Esophagus squamous epithelium (tissue), 5 donors: ENCODE measurements around the gene NTMT1. TPM values are rescaled to one million over a fixed set of nuclear protein-coding genes. Genes with fewer than 3 reads are reported as not detected.
A peak's percentile ranks its signal among the peaks of the same experiment; 100 is the strongest.

ENCODE experiments used
- DNase-seq: peaks from one replicate; lab custom pipeline; 2025; lab: John Stamatoyannopoulos, UW
- H3K27ac ChIP-seq, 4 donors: fragments of 200-600 bp; sonication (generic); one replicate each; pipeline ENCODE4 v1.5.1; 2016 to 2019; ENCODE audit warnings: mild to moderate bottlenecking in 1 of 4
- H3K27me3 ChIP-seq, 4 donors: fragments of 200-600 bp; sonication (generic); 1 replicate in 3 of 4; 2 replicates in 1 of 4; pipeline versions ENCODE4 v1.5.1 to v1.6.0; 2017 to 2021; ENCODE audit warnings: antibody characterized with exemption in 1 of 4
- H3K36me3 ChIP-seq, 3 donors: fragments of 200-600 bp; sonication (generic); one replicate each; pipeline ENCODE4 v1.5.1; 2016 to 2019
- H3K4me1 ChIP-seq, 3 donors: fragments of 200-600 bp; sonication (generic); one replicate each; pipeline ENCODE4 v1.5.1; 2017 to 2019
- H3K4me3 ChIP-seq, 4 donors: fragments of 200-600 bp; sonication (generic); 1 replicate in 3 of 4; 2 replicates in 1 of 4; pipeline ENCODE4 v1.5.1; 2016 to 2019; ENCODE audit warnings: mild to moderate bottlenecking in 2 of 4, moderate library complexity in 1 of 4
- H3K9me3 ChIP-seq, 3 donors: fragments of 200-600 bp; sonication (generic); one replicate each; pipeline ENCODE4 v1.5.1; 2016 to 2019
- POLR2A ChIP-seq, 4 donors: fragments of 450-650 bp; IDR thresholded peaks; one replicate each; pipeline ENCODE4 v1.6.1; 2017; ENCODE audit warnings: antibody characterized with exemption in 4 of 4, mild to moderate bottlenecking in 4 of 4, moderate library complexity in 3 of 4
- WGBS, 2 donors: methylation state at CpG; one replicate each; pipeline ENCODE4 v1.1.5; 2018; 5-methylcytosine and 5-hydroxymethylcytosine counted together
- intact Hi-C: fragments of 100-400 bp; cut with DNase I; formaldehyde crosslinking; loops from one replicate; pipeline ENCODE4 v1.15.0; 2022
- total RNA-seq, 4 donors: library from RNA; depleted of rRNA; stranded (reverse); fragments of >200 nt; gene quantifications; one replicate each; pipeline ENCODE4 v1.1.0, GENCODE V29; 2016
- TF ChIP-seq, protein P1 (sequence below), 6 experiments: fragments of 450-650 bp in 4 of 6; fragments of 200-600 bp in 2 of 6; sonication (generic) in 2 of 6; IDR thresholded peaks; one replicate each; pipeline ENCODE4 v1.5.1; 2016 to 2019; ENCODE audit warnings: antibody characterized with exemption in 6 of 6, mild to moderate bottlenecking in 4 of 6, moderate library complexity in 4 of 6
- donor health status: DM: yes; HTN: yes; CAD: no.

Gene NTMT1
- total RNA-seq, 4 donors from 2014 or later, result 14.0 to 17.6 (median 16.0) TPM

DNA sequence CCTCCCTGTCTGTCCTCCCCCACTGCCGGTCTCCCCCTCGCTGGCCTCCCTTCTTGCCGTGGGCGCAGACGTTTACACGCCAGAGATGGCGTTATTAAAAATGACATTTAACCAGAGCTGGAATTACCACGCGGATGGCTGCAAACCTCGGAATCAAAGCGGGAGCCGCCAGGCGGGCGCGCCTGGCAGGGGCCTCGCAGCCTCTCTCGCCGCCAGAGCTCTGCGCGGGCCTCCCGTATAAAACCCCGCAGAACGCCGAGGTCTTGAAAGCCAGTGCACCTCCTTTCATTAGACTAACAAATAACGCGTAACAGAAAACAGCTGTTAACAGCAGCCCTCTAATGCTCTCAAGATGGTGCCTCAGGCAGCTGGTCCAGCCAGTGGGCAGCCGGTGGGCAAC, 49.7 kb downstream of the NTMT1 start:
- WGBS, 2 donors, result 54 to 87% methylated on average over 13 to 14 of the region's 27 CpGs
- intact Hi-C loops, result no loop called here
- no peak for DNase-seq
- Histone ChIP-seq H3K27me3 (peaks cover 0 to 58% (median 0%) of the 10 kb centered on the region in 4 donors), H3K4me3 (peak overlapping the region in 1 of 4 donors; percentile 8), H3K4me1 (peaks cover 0 to 43% (median 0%) of the 10 kb centered on the region in 3 donors), H3K27ac (peak overlapping the region in 2 of 4 donors; percentile 14 to 33), H3K9me3 (no peaks in the 10 kb centered on the region), H3K36me3 (no peaks in the 10 kb centered on the region)
- TF ChIP-seq POLR2A (IDR thresholded peaks at IDR 0.05), result no peak
- TF ChIP-seq, protein P1, sequence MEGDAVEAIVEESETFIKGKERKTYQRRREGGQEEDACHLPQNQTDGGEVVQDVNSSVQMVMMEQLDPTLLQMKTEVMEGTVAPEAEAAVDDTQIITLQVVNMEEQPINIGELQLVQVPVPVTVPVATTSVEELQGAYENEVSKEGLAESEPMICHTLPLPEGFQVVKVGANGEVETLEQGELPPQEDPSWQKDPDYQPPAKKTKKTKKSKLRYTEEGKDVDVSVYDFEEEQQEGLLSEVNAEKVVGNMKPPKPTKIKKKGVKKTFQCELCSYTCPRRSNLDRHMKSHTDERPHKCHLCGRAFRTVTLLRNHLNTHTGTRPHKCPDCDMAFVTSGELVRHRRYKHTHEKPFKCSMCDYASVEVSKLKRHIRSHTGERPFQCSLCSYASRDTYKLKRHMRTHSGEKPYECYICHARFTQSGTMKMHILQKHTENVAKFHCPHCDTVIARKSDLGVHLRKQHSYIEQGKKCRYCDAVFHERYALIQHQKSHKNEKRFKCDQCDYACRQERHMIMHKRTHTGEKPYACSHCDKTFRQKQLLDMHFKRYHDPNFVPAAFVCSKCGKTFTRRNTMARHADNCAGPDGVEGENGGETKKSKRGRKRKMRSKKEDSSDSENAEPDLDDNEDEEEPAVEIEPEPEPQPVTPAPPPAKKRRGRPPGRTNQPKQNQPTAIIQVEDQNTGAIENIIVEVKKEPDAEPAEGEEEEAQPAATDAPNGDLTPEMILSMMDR (IDR thresholded peaks at IDR 0.05), result no peak

DNA sequence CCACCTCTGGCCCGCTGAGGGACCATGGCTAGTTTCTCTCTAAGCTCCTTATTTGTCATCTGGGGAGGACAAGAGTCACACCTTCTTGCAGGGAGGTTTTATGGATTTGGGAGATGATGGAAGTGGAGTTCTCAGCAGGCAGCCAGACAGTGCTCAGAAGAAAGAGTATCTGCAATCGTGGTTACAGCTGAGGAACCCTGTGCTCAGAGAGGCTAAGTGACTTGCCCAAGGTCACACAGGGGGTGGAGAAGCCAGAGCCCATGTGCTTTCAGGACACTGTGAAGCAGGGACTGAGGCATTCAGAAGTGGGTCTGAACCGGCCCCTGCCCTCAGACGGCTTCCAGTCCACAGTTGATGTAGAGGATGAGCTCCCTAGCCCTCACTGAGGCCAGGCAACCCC, 50.3 kb downstream of the NTMT1 start:
- intact Hi-C loops, result no loop called here
- Histone ChIP-seq H3K36me3 (no peaks in the 10 kb centered on the region), H3K4me1 (peaks cover 0 to 40% (median 0%) of the 10 kb centered on the region in 3 donors), H3K9me3 (no peaks in the 10 kb centered on the region), H3K27ac (peak overlapping the region in 1 of 4 donors; percentile 33), H3K27me3 (peaks cover 0 to 56% (median 0%) of the 10 kb centered on the region in 4 donors), H3K4me3 (no peak overlapping the region)
- TF ChIP-seq POLR2A (IDR thresholded peaks at IDR 0.05), result no peak
- TF ChIP-seq, protein P1 (IDR thresholded peaks at IDR 0.05), result no peak
- DNase-seq, result no peak
- 86 to 100% methylated on average over 1 to 3 of the region's 4 CpGs for WGBS, 2 donors

DNA sequence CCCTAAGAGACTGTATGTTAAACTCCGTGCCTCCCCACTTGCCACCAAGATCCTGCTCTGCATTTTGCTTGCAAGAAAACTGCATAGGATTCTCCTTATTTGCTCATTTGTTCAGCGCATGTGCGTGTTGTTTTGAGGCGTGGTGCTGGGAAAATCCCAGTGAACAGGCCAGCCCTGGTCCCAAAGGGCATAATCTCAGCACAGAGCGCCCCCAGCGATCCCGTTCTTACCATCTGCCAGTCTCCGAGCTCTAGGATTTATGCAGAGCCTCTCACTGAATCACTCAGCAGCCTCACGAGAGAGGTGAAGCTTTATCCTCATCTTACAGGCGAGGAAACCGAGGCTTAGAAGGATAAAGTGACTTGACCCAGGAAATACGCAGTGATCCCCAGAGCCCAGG, 51.0 kb downstream of the NTMT1 start:
- H3K9me3 ChIP-seq, result no peaks in the 10 kb centered on the region
- peak overlapping the region in 3 of 4 donors; percentile 32 to 46 (median 42) for H3K27ac ChIP-seq
- no peak overlapping the region for H3K4me3 ChIP-seq
- intact Hi-C loops, result no loop called here
- peaks cover 0 to 60% (median 0%) of the 10 kb centered on the region in 4 donors for H3K27me3 ChIP-seq
- DNase-seq, result no peak
- TF ChIP-seq POLR2A (IDR thresholded peaks at IDR 0.05), result no peak
- TF ChIP-seq, protein P1 (IDR thresholded peaks at IDR 0.05), result no peak
- 75 to 80% methylated on average over 1 to 9 of the region's 12 CpGs for WGBS, 2 donors
- peaks cover 0 to 35% (median 0%) of the 10 kb centered on the region in 3 donors for H3K4me1 ChIP-seq
- H3K36me3 ChIP-seq, result no peaks in the 10 kb centered on the region

DNA sequence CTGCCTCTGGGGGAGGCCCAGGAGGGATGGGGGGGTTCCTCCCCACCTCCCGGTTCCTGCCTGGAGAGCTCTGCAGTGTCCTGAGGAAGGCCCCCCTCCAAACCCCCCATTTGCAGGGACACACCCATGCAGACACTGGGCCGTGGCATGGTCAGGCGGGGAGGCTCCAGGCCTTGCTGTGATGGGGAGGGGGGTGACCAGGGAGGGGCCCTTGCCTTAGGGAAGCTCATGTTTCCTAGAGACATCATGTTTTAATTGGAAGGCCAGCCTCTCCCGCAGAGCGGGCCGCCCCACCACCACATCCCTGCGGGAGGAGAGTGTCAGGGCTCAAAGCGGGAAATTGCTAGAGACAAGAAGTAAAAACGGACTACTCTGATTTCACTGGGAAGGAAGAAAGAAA, 51.5 kb downstream of the NTMT1 start:
- H3K9me3 ChIP-seq, result no peaks in the 10 kb centered on the region
- no peak for TF ChIP-seq POLR2A (IDR thresholded peaks at IDR 0.05)
- TF ChIP-seq, protein P1 (IDR thresholded peaks at IDR 0.05), result no peak
- no peak for DNase-seq
- no peaks in the 10 kb centered on the region for H3K36me3 ChIP-seq
- intact Hi-C loops, result no loop called here
- H3K4me3 ChIP-seq, result no peak overlapping the region
- peaks cover 0 to 60% (median 0%) of the 10 kb centered on the region in 4 donors for H3K27me3 ChIP-seq
- H3K27ac ChIP-seq, result peak overlapping the region in 3 of 4 donors; percentile 32 to 46 (median 42)
- WGBS, 2 donors, result 81 to 89% methylated on average over 3 to 6 of the region's 9 CpGs
- H3K4me1 ChIP-seq, result peaks cover 0 to 38% (median 0%) of the 10 kb centered on the region in 3 donors

DNA sequence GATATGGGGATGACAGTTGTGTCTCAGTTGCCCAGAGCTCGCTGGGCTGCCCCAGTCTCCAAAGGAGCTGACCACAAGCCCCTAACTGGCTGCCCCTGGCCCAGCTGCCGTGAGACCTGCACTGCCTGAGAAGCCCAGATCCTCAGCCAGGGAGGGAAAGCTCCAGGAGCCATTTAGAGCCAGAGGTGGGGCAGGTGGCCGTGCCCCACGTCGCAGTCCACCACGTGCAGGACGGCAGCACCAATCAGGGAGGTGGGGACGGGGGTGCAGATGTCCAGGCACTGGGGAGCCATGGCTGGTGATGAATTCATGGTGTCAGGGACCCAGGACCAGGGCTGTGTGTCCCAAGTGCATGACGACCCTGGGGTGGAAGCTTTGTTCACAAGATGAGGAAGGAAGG, 52.9 kb downstream of the NTMT1 start:
- 76% methylated on average over 3 of the region's 9 CpGs; no CpG with 5 or more reads in 1 of the 2 donors for WGBS, 2 donors
- no peak overlapping the region for H3K4me3 ChIP-seq
- no peak for DNase-seq
- no peak for TF ChIP-seq POLR2A (IDR thresholded peaks at IDR 0.05)
- TF ChIP-seq, protein P1 (IDR thresholded peaks at IDR 0.05), result no peak
- intact Hi-C loops, result no loop called here
- H3K36me3 ChIP-seq, result no peaks in the 10 kb centered on the region
- H3K27ac ChIP-seq, result no peak overlapping the region
- H3K4me1 ChIP-seq, result peaks cover 0 to 44% (median 0%) of the 10 kb centered on the region in 3 donors
- H3K27me3 ChIP-seq, result peaks cover 0 to 55% (median 0%) of the 10 kb centered on the region in 4 donors
- H3K9me3 ChIP-seq, result no peaks in the 10 kb centered on the region
